GM12864 (cell line): ENCODE data around the gene RBM4B.

ENCODE experiments used
- DNase-seq: peaks from one replicate; pipeline ENCODE4 v3.0.0-alpha.2; 2011; ENCODE audit warnings: low read depth
- H3K4me3 ChIP-seq: 2 replicates; pipeline ENCODE4 v1.5.1; 2011; ENCODE audit warnings: mild to moderate bottlenecking, low read depth, low read length, control low read depth
- CTCF ChIP-seq: IDR thresholded peaks from 2 replicates; pipeline ENCODE4 v1.5.1; 2011; ENCODE audit warnings: low read depth, mild to moderate bottlenecking, moderate library complexity, low read length, control low read depth, inconsistent platforms; ENCODE audit errors: missing control alignments

RBM4B gene

GRCh38 chr11:66676931-66677598 is 622 bp downstream of the RBM4B start:
- TF ChIP-seq CTCF: no peak
- no peak for DNase-seq
- peak overlapping the region; percentile 90 for H3K4me3 ChIP-seq

GRCh38 chr11:66676282-66676919 is 1.3 kb downstream of the RBM4B start:
- H3K4me3 ChIP-seq: peak overlapping the region; percentile 90; the same call in 1 of the 2 replicates
- DNase-seq: no peak
- TF ChIP-seq CTCF: no peak

GRCh38 chr11:66674964-66675602 is 2.6 kb downstream of the RBM4B start:
- no peak for DNase-seq
- no peak overlapping the region for H3K4me3 ChIP-seq
- TF ChIP-seq CTCF: no peak

GRCh38 chr11:66670816-66671215 is 6.9 kb downstream of the RBM4B start:
- no peak for TF ChIP-seq CTCF
- no peak for DNase-seq
- no peak overlapping the region for H3K4me3 ChIP-seq

- no peak overlapping the region for H3K4me3 ChIP-seq
- no peak for TF ChIP-seq CTCF
Measured at GRCh38 chr11:66665369-66665768, 12.3 kb downstream of the RBM4B start.

GRCh38 chr11:66663741-66664296 is 13.9 kb downstream of the RBM4B start:
- no peak for DNase-seq
- no peak for TF ChIP-seq CTCF

More at GRCh38 chr11:66665369-66665768, 12.3 kb downstream of the RBM4B start:
- DNase-seq: no peak

More at GRCh38 chr11:66663741-66664296, 13.9 kb downstream of the RBM4B start:
- H3K4me3 ChIP-seq: no peak overlapping the region
